WI38 (cell line): ENCODE measurements around the gene DNAI1.
"Not testable (repeated sequence)": the region's sequence is repeated elsewhere in the genome, so short reads cannot be mapped to it uniquely, and the experiment has no call there.

Experiments
- H3K4me3 ChIP-seq: 2 replicates; pipeline ENCODE4 v1.5.1; 2011; ENCODE audit warnings: low read depth, mild to moderate bottlenecking, control low read depth, low read length
- TF ChIP-seq, protein P1 (sequence below): IDR thresholded peaks from 2 replicates; pipeline ENCODE4 v1.5.1; 2012; ENCODE audit warnings: low read depth, mild to moderate bottlenecking, control low read depth, low read length

DNAI1 gene

DNA sequence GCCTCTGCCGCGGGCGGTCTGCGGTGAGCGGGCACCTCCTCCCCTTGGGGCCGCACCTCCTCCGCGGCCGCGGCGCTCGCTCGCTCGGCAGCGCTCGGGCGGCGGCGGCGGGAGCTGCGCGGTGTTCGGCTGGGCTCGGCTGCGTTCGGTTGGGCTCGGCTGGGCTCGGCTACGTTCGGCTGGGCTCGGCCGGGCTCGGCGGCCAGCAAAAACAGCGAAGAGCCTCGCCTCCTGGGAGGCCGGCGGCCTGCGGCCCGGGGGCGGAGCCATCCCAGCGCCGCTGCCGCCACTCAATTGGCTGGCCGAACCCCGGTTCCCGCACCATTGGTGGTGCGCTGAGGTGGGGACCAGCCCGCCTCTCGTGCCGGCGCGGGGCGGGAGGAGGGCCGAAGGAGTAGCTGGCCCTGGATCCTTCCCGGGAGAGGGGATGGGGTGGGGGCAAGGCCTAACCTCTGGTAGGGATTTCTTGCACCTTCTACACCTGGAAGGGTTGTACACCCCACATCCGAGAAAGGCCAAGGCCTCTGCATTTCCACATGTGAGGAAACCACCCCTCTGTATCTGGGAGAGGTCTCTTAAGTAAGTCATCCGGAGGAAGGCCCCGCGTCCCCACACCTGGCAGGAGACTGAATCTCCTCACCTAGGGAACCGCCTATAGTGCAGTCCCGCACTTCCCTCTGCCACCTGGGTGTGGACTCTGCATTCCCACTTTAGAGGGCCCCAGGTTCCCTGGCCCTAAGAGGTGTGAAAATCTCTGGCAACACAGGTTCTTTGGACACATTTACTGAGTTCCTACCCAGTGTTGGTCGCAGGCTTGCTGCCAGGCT, 64.6 kb downstream of the DNAI1 start, which contains the start of gene ENHO:
Gene ENHO (minus strand): TSS at position 20 of the 827 bp plus-strand sequence. CDS start 1,295 bp downstream, outside the sequence.
- H3K4me3 ChIP-seq, result peak within 1 kb of the TSS; percentile 29; the same call in 1 of the 2 replicates
- TF ChIP-seq, protein P1, sequence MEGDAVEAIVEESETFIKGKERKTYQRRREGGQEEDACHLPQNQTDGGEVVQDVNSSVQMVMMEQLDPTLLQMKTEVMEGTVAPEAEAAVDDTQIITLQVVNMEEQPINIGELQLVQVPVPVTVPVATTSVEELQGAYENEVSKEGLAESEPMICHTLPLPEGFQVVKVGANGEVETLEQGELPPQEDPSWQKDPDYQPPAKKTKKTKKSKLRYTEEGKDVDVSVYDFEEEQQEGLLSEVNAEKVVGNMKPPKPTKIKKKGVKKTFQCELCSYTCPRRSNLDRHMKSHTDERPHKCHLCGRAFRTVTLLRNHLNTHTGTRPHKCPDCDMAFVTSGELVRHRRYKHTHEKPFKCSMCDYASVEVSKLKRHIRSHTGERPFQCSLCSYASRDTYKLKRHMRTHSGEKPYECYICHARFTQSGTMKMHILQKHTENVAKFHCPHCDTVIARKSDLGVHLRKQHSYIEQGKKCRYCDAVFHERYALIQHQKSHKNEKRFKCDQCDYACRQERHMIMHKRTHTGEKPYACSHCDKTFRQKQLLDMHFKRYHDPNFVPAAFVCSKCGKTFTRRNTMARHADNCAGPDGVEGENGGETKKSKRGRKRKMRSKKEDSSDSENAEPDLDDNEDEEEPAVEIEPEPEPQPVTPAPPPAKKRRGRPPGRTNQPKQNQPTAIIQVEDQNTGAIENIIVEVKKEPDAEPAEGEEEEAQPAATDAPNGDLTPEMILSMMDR, result no peak

DNA sequence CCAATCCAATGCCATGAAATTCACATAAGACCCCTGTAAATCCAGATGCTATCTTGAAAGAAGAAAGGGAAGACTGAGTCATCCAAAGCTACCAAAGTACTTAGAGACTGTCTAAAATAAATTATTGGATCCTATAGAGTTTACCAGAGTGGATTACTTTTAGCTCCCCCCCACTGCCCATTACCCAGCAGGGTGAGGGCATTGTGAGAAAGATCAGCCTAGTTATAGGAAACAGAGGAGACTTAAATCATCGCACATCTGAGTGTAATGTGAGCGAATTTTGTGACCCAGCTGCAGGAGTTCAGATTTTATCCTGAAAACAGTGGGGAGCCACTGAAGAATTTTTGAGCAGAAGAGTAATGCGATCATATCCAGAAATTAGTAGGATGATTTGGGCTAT, 65.7 kb downstream of the DNAI1 start:
- no peak overlapping the region for H3K4me3 ChIP-seq
- TF ChIP-seq, protein P1, result no peak

DNA sequence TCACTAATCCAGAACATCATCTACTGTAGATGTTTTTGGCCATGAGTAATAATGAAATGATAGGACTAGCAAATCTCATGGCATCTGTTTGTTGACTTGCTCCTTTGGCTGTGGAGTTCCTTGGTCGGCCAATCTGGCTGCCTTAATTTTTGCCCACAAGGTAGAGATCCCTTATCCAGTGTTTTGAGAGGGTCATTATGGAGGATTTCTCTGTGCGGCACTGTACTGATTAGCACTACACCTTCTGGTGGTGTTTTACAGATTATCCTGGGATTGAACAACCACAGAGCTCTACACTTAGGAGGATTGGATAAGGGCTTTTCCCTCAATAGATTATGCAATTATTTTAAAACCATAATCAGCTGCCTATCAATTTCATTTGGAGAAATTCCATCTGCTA, 67.4 kb downstream of the DNAI1 start:
- TF ChIP-seq, protein P1, result no peak
- no peak overlapping the region for H3K4me3 ChIP-seq

DNA sequence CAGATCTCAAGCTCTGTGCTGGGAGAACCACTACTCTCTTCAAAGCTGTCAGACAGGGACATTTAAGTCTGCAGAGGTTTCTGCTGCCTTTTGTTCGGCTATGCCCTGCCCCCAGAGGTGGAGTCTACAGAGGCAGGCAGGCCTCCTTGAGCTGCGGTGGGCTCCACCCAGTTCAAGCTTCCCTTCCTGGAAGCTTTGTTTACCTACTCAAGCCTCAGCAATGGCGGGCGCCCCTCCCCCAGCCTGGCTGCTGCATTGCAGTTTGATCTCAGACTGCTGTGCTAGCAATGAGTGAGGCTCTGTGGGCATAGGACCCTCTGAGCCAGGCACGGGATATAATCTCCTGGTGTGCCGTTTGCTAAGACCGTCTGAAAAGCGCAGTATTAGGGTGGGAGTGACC, 73.4 kb downstream of the DNAI1 start:
- H3K4me3 ChIP-seq, result not testable (repeated sequence)

DNA sequence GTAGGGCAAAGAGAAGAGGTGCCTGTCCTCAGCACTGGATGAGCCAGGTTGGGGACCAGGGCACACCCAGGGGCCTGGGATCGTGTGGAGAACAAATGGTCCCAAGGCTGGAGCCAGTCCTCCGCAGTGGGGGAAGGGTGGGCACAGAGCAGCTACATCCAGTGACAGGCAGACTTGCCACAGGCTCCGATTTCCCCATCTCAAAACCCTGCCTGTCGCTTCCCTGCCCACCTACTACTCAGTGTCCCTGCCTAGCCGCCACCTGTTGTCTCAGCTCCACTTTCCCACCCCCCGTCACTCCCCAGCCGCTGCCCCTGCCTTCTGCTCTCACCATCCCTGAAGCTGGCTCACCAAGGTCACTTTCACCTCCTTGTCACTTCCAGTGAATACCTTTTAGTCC, 78.1 kb downstream of the DNAI1 start:
- H3K4me3 ChIP-seq, result no peak overlapping the region
- TF ChIP-seq, protein P1, result no peak

DNA sequence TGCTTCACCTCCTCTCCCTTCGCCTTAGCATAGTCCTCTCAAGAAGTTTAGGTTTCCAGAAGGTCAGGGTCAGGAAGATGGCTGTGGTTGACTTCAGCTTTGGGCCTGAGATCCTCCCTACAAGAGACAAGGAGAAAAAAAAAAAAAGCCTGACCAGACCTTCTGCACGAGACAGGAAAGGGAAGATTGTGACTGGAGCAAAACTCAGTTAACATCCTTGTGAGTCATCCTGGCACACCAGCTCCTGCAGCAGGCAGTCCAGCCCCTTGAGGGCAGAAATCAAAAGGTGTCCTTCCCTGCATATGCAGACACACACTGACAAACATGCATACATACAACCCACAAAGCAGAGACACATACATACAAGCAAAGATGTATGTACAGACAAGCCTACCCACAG, 82.2 kb downstream of the DNAI1 start:
- H3K4me3 ChIP-seq, result no peak overlapping the region
- TF ChIP-seq, protein P1, result no peak

DNA sequence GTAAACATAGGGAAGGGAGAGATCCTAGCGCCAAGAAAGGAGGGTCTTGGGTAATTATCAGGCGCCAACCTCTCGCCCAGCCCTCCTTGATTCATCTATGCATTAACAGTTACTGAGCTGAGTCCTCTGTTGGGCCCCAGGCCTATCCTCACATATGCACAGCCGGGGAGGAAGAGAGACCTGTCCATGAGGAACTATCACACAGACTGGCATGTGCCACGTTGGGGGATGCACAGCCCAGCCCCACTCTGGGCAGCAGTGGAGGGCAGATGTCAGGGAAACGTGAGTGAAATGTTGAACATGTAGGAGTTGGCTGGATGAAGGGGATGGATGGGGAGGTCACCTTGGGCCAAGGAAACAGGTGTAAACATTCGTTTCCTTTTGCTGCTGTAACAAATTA, 82.9 kb downstream of the DNAI1 start:
- no peak overlapping the region for H3K4me3 ChIP-seq
- TF ChIP-seq, protein P1, result no peak
